ENCODE data around the gene ASTN2.

Gene ASTN2

DNA sequence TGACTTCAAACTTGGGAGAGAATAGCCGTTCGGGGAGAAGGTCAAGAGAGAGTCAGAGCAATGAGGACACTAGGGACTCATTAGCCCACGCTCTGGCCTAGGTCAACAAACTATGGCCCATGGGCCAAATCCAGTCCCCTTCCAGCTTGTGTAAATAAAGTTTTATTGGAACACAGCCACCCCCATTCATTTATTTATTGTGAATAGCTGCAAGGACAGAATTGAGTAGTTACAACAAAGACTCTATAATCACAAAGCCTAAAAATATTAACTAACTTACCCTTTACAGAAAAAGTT, 760.9 kb downstream of the ASTN2 start:
- DNase-seq = no peak

DNA sequence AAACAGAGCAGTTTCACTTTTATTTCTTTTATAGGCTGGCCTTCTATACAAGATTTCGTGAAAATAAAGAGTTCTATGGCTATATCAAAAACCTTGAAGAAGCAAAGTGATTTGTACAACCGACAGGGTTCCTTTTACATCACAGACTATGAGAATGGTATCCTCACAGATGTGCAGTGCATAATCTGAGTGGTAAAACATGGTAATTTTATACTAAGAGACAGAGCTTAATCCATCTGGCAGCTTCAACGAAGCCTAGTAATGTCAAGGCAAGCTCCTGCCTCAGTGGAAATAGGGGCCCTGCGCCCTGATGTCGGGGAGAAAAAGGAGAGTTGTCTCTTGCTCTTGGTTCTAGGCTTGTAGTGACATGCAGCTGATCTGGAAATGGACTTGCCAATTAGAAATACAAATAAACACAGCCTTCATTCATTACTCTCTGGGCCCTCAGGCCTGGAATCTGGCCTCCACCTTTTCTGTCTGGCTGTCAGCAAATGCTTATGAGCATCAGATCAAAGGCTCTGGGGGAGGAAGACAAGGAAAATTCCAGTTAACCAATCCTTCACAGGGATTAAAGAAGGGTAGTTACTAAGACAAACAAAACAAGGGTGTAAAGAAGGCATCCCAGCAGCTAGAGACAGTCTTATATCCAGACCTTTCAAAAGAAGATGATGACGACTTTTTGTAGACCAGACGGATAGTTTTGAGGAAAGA, 761.4 kb downstream of the ASTN2 start:
- no peak for DNase-seq

DNA sequence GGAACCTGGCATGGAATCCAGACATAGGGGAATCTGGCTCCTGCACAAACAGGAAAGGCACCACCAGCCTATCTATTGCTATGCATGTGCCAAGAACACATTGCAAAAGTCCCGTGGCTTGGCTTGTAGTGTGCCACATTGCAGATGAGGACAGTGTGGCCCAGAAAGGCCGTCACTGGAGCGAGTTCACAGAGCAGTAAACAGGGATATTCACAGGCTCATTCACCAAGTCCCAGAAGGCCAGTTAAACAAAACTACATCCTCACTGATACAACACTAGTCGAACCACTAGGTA, 767.4 kb downstream of the ASTN2 start:
- DNase-seq = no peak

GRCh38 chr9:116646661-116647514, 768.0 kb downstream of the ASTN2 start:
- DNase-seq = peak; percentile 22 to 26

GRCh38 chr9:116644091-116644688, 770.7 kb downstream of the ASTN2 start:
- DNase-seq = no peak

DNA sequence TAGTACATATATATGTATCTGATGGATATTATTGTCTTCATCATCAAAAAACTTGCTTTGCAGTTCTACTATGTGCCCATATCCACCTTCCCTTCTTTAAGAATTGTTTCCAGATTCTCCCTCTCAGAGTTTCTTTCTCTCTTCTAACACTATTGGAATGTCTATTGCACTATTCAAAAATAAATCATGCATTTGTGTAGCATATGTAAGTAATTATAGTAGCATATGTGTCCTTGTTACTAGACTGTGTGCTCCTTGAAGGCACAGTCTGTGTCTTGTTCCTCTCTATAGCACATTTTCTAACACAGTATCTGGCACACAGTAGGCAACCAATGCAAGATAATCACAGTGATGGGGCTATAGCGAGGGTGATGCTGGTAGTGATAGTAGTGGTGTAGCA, 771.2 kb downstream of the ASTN2 start:
- DNase-seq = no peak

GRCh38 chr9:116641292-116642059, 773.4 kb downstream of the ASTN2 start:
- no peak for DNase-seq

DNA sequence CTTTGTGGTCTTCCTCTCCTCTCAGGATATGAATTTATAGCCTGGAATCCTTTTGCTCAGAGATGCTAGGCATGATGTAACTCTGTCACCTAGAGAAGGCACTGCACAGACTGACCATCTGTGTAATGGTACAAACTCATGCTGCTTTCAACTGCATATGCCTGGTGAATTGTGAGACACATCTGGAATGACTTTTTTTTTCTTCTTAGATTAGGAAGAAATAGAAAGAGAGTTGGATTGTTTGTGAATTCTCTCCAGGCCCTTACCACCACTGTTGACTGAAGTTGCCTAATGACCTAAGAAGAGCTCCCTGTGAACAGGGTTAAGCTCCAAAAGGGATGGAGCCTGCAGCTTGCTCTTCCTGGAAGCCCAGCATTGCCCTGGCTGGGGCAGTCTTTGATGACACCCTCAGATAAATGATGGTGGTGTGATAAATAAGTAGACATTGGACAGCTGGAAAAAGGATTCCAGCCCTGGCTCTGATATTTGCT, 775.6 kb downstream of the ASTN2 start:
- no peak for DNase-seq

GRCh38 chr9:116635908-116636307, 778.9 kb downstream of the ASTN2 start:
- no peak for DNase-seq

DNA sequence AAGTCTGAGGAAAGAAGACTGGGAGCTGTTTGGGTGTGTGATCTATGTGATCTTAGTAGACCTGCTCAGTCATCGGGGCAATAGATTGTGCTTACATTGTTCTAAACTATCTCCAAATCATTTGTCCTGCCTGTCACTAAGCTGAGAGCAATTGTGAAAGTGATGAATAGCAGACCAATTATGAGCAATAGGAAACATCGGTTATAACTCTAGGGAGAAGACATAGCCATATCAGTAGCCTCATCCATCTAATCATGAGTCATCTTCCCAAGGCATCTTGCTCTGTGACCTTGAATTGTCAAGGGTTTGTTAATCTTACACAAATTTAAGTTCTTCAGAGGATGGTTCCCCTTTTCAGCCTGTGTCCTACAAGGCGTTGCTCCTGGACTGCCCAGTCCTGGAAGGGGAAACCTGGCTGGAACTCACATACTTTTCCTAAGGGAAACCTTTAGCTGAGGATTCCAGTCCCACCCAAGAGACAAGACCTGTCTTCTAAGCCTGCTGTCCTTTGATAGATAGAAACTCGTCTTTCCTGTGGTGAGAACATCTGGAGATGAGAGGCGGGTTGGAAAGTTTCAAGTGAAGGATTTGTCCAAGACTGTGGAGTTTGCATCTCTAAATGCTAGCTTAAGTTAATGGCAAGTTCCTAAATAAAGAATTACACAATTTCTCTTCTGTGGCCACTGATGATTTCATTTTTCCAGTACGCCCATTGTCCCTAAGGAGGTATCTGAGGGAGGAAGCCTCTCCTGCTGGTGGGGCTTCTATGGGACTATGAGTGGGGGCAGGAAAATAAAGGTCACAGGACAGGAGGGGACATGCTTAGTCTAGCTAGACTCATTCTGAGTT, 781.6 kb downstream of the ASTN2 start:
- no peak for DNase-seq

DNA sequence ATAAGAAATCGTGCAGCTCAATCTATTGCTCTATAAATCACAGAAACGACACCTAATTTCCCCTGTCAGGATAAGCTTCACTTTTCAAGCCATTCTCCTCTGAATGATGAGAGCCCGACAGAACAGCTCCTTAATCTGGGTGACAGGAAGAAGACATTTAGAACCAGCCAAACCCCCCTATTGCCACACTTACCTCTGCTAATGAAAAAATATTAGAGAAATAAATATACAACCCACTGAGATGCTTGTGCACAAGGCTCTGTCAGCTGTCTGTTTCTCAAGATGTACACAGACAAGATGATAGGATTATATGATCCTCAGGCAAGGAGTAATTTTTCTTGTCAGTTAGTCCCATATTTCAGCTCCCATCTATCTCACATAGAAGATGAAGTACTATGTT, 785.2 kb downstream of the ASTN2 start:
- no peak for DNase-seq

DNA sequence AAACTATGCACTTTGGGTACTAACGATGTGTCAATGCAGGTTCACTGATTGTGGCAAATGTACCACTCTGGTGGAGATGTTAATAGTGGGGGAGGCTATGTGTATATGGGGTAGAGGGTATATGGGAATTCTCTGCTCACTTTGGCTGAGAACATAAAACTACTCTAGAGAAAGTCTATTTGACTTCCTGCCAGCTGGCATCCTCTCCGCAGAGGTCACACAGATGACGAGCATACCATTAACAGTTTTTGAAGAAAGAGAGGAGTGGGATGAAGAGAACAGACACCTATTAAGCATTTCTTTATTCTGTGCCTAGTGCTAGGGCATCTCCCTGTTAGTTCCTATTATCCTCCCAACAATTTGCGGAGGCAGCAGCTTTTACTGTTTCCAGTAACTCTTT, 786.1 kb downstream of the ASTN2 start:
- no peak for DNase-seq

DNA sequence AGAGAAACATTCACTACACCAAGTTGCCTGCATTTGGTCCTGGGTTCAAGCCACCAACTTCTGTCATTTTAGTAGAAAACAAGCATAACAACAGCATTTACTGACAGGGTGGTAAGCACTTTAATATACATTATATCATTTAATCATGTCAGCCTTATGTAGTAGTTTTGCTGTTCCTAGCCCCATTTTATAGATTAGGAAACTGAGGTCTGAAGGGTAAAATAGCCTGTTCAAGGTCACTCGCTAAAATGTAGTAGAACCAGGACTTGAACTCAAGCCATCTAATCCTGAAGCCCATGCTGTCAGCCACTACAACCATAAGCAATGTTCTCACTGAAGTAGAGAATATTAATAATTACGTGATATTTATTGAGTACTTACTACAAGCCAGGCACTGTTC, 787.4 kb downstream of the ASTN2 start:
- DNase-seq = no peak

DNA sequence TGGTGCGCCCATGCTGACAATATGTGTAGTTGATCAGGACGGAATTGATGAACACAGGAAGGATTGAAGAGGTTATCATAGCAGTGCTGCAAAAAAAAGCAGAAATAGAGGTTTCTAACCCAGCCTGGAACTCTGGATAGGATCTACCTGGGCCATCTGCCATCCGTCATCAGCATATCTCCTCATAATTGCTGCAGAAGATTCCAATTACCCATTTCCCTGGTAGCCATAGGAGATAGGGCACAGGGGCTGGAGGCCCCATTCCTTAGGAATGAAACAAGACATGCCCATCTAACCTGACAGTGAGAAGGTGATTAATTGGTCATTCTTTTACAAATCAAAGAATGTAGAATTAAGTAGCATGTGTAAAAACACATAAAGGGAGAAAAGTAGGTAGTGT, 788.1 kb downstream of the ASTN2 start:
- no peak for DNase-seq

GRCh38 chr9:116623715-116624114, 791.1 kb downstream of the ASTN2 start:
- no peak for DNase-seq

DNA sequence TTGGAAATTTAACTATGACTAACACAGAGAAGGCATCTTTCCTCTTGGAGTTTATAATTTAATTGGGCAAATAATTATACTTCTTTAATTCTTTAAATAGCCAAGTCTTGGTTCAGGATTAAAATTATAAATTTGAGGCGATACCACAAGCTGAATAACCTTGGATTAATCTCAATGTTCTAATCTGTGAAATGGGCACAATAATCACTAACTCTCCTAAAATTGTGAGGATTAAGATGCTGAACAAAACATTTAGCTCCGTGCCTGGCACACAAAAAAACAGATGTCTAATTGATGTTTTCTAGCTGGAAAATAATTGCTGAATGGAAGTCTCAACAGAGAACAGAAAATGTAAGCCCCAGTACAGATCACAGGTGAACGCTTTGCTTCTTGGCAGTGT, 797.5 kb downstream of the ASTN2 start:
- DNase-seq = no peak

DNA sequence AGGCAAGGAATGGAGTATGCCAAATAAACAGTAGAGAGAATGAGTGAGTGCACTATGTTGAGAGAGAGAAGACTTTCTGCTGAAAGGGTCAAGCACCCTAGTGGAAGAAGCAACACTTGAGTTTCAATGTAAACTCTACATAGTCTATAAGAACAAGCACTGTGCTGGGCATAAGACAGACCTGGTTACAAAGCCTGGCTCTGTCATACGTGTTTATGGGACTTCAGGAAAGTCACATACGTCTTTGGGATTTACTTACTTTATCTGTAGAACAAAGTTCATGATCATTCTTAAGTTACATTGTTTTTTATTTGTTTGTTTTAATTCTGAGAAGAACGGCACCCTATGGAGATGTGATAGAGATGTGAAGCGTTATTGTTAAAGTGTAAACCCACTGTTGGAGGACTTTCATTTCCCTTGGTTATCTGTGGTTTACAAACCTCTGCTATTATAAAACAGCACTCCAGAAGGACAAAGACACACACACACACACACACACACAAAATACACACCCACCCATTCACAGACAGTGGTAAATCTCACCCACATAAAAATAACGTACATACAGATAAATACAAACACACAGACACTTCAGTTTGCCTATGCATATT, 798.4 kb downstream of the ASTN2 start:
- no peak for DNase-seq

DNA sequence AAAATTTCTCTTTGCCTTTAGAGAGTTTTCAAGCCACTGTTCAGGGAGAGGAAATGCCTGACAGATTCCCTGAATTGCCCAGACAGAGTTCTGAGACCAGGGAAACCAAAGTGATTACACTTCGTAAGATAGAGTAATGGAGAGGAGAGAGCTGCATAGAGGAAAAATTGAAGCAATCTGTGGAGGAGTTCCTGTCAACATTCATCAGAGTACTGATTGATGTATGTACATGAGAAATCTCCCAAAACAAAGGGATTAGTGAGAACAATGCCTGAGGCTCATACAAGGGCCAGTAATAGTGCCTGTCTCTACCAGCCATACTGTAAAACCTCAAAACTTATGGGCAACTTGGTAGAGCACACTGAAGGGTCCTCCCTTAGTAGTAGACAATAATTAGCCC, 806.8 kb downstream of the ASTN2 start:
- DNase-seq = no peak

GRCh38 chr9:116605904-116606341, 808.9 kb downstream of the ASTN2 start:
- DNase-seq = no peak

GRCh38 chr9:116605060-116605459, 809.8 kb downstream of the ASTN2 start:
- no peak for DNase-seq

GRCh38 chr9:116604251-116604650, 810.6 kb downstream of the ASTN2 start:
- no peak for DNase-seq
